Neural cell (in vitro differentiated cells): Measurements from ENCODE around the gene XXYLT1.

Experiments used
- CTCF ChIP-seq: fragments of 450-650 bp; IDR thresholded peaks from 2 replicates; pipeline ENCODE4 v1.5.1; 2014; ENCODE audit warnings: antibody characterized with exemption, mild to moderate bottlenecking, moderate library complexity; ENCODE audit not compliant: poor library complexity, severe bottlenecking
- EZH2 ChIP-seq: fragments of 200-600, 300-800 bp; shearing (Covaris generic), sonication (generic); IDR thresholded peaks from 2 replicates; pipeline ENCODE4 v1.6.1; 2014; ENCODE audit warnings: antibody characterized with exemption, low read length, borderline replicate concordance, mild to moderate bottlenecking; ENCODE audit not compliant: insufficient read depth, poor library complexity, severe bottlenecking
- RAD21 ChIP-seq: fragments of 450-650 bp; conservative IDR thresholded peaks from 2 replicates; pipeline ENCODE4 v1.6.1; 2014; ENCODE audit warnings: antibody characterized with exemption, mild to moderate bottlenecking, moderate library complexity
- REST ChIP-seq: IDR thresholded peaks from 2 replicates; pipeline ENCODE4 v1.6.1; 2012; ENCODE audit warnings: borderline replicate concordance
- SMC3 ChIP-seq: fragments of 450-650 bp; conservative IDR thresholded peaks from 2 replicates; pipeline ENCODE4 v1.6.1; 2014; ENCODE audit warnings: antibody characterized with exemption, mild to moderate bottlenecking, moderate library complexity; ENCODE audit not compliant: poor library complexity

- TF ChIP-seq CTCF: no peak
- TF ChIP-seq SMC3: no peak
- TF ChIP-seq RAD21: no peak
- no peak for TF ChIP-seq REST
- no peak for TF ChIP-seq EZH2
These were observed 128.4 kb downstream of the XXYLT1 start for GRCh38 chr3:195142519-195142918.
